ENCODE results near the gene SUGCT.
"Not testable (repeated sequence)": the region's sequence is repeated elsewhere in the genome, so short reads cannot be mapped to it uniquely, and the experiment has no call there.

Gene SUGCT

DNA sequence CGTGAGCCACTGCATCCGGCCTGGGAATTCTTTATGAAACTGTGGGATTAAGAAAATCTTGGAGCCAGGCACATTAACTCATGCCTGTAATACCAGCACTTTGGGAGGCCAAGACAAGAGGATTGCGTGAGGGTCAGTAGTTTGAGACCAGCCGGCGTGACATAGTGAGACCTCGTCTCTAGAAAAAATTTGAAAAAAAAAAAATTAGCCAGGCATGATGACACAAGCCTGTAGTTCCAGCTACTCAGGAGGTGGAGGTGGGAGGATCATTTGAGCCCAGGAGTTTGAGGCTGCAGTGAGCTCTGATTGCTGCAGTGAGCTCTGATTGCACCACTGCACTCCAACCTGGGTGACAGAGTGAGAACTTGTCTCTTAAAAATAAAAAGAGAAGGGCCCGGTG, 69.8 kb downstream of the SUGCT start:
- no peak for DNase-seq

DNA sequence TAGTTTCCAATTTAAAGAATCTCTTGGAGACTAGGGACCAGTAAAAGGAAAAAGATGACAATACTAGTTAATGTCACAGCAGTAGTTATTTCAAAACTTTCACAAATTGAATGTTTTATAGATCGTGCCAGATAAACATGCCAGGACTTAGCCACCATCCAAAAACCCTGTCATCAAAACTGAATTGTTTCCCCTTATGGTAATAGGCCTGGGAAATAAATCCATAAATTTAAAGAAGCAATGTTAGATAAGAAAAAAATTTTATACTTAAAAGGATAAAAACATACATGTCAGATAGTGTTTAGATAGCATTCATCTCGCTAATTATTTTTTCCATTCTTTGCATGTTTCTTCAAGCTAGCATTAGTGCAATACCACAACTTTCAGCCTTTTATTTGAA, 71.2 kb downstream of the SUGCT start:
- DNase-seq = no peak

GRCh38 chr7:40211276-40212003, 76.6 kb downstream of the SUGCT start:
- DNase-seq = no peak

DNA sequence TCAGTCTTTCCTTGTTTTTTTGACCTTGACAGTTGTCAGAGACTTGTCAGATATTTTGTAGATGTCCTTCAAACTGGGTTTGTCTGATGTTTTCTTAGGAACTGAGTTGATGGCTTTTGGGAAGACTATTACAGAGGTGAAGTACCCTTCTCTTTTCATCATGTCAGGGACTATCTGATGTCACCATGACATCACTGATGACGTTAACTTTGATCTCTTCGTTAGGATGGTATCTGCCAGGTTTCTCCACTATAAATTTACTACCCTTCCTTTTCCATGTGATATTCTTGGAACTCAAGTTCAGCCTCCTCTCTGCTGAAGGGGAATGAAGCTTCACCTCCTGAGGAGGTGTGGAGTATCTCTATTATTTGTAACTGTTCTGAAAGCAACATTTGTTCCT, 78.5 kb downstream of the SUGCT start:
- DNase-seq = no peak

GRCh38 chr7:40213856-40214255, 79.1 kb downstream of the SUGCT start:
- DNase-seq = no peak

DNA sequence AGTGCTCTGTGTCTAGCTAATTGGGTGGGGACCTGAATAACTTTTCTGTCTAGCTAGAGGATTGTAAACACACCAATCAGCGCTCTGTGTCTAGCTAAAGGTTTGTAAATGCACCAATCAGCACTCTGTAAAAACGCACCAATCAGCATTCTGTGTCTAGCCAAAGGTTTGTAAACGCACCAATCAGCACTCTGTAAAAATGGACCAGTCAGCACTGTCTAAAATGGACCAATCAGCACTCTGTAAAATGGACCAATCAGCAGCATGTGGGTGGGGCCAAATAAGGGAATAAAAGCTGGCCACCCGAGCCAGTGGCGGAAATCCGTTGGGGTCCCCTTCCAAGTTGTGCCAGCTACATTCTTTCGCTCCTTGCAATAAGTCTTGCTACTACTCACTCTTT, 83.8 kb downstream of the SUGCT start:
- DNase-seq = not testable (repeated sequence)

- DNase-seq = no peak
Observed at GRCh38 chr7:40219917-40220316, 85.1 kb downstream of the SUGCT start.

DNA sequence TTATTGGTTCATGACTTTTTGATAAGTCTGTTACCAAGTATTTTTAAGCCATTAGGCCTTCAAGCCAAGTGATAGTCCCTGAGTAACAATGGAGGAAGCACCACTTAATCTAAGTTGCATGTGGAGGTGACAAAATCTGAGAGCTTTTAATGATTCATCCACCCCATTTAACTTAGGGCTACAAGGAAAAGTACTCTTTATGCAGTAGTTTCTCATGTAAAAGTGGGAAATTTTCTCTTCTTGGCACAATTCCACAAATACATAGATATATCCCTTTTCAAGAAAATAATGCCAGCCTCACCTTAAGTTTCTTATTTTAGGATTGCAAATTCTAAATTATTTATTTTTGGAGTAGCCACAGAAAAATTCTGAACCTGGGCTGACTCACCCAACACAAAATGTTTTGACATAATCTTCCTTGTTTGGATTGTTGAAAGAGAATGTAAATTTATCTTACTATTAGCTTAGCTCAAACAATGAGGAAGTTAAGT, 85.7 kb downstream of the SUGCT start:
- no peak for DNase-seq

DNA sequence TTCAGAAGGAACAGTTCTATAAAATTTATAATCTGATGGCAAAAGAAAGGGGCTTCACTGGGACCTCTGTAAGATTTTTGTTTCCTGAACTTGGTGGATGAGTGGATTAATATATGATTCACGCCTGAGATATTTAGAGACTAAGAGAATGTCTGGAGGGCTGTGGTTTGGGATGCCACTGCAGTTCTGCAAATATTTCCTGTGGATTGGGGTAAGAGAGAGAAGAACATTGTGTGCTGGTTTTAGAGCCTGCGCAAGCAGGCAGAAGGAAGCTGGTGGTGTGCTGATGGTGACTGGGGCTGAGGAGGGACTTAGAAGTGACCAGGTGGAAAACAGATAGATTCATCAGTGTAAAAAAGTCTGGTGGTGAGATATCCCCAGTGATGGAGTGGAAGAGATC, 87.0 kb downstream of the SUGCT start:
- peak; percentile 39 to 64 for DNase-seq

DNA sequence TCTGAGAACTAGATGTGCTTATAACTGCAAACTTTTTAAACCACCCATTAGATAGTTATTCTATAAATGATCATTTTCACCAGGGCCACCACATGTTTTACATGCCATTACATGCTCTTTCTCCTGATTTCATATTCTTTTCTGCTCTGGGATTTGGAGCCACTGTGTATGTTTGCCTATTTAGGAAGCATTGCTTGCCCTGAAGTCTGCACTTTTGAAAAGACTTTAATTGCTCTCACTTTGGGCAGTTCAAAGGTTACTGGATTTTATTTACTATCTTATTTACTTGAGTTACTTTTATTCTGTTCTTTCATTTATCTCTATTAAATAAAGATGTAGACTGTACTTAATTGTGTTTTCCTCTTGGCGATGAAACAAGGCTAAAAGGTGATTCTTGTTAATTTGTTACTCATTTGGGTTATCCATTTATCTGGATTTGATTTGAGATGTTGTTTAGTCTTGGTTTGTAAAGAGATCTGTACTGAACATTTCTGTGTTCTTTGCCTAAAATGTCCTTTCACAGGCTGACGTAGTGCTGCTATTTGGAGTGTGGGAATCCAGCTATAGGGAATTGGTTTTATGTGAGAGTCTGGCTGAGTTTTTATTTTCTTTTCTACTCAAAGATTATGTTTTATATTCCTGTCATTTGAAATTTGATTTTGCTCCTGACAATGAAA, 88.8 kb downstream of the SUGCT start:
- DNase-seq = no peak

GRCh38 chr7:40230101-40230500, 95.3 kb downstream of the SUGCT start:
- DNase-seq = no peak

- no peak for DNase-seq
Observed at GRCh38 chr7:40231796-40232195, 97.0 kb downstream of the SUGCT start.

- peak in 1 of 2 experiments; percentile 59 for DNase-seq
Observed at GRCh38 chr7:40232242-40232893, 97.6 kb downstream of the SUGCT start.

- DNase-seq = no peak
Observed at GRCh38 chr7:40234046-40234445, 99.2 kb downstream of the SUGCT start.

- DNase-seq = no peak
Observed at GRCh38 chr7:40234666-40235065, 99.9 kb downstream of the SUGCT start.

DNA sequence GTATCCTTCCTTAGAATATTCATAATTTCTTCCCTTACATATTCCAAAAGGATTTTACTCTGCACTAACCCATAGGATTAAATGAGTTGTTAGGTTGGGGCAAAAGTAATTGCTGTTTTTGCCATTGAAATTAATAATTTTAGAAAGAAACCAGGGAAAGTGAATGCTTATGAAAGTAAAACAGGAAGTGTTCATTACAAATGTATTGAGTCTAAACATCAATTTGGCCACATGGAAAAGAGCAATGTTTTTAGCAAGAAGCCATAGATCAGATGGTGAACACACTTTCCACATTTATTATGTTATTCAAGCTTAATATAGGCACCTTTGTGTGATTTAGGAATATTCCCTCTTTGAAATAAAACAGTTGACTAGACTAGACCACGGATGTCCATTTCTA, 102.9 kb downstream of the SUGCT start:
- DNase-seq = no peak

DNA sequence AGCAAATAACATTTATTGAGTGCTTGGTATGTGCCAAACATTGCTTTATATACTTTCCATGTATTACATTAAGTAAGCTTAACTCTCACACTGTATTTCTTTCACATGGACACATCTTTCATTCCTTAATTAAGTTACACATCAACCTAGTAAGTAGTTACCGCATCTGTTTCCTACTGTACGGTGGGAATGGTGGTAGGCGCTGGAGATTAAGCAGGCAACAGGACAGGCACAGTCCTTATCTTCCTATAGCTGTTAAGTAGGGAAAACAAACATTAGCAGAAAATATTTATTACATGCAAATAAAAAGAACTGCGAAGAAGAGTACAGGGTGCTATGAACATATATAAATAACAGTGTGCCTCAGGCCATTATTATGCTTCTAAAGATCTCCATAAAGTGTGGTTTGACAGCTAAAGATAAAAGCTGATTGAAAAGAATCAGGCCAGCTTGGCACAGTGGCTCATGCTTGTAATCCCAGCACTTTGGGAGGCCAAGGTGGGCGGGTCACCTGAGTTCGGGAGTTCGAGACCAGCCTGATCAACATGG, 105.0 kb downstream of the SUGCT start:
- no peak for DNase-seq

DNA sequence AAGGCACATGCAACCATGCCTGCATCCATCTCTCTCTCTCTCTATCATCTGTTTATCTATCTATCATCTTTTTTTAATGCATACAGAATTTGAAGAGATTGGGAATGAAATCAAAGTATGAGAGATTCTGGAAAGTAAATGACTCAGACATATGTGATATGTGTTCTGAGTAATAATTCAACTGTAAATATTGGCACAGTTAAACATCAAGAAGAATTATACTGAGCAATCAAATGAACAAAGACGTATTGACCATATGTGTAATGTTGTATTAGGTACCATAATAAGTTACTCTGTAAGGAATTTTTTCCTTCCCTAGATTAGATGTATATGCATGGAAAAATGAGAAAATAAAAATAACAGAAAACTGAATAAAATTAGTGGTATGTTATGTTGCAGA, 108.3 kb downstream of the SUGCT start:
- no peak for DNase-seq

DNA sequence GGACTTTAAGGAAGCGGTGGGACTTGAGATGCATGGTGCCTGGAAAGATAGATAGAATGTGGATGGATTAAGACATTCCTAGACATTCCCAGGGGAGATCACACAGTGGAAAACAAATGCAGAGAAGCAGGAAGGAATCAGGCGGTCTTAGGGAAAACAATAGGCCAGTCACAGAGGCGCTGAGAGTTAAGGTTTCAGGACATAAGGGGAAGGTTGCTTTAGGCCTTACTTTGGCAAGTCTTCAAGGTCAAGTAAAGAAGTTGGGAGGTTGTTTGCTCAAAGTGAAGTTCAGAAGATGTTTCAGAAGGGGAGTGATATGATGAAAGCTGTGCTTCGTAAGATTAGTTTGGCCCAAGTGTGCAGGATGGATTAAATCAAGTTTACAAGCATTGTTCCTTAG, 109.4 kb downstream of the SUGCT start:
- no peak for DNase-seq

- DNase-seq = no peak
Observed at GRCh38 chr7:40248681-40249080, 113.9 kb downstream of the SUGCT start.

GRCh38 chr7:40253444-40253843, 118.6 kb downstream of the SUGCT start:
- not testable (repeated sequence) for DNase-seq

DNA sequence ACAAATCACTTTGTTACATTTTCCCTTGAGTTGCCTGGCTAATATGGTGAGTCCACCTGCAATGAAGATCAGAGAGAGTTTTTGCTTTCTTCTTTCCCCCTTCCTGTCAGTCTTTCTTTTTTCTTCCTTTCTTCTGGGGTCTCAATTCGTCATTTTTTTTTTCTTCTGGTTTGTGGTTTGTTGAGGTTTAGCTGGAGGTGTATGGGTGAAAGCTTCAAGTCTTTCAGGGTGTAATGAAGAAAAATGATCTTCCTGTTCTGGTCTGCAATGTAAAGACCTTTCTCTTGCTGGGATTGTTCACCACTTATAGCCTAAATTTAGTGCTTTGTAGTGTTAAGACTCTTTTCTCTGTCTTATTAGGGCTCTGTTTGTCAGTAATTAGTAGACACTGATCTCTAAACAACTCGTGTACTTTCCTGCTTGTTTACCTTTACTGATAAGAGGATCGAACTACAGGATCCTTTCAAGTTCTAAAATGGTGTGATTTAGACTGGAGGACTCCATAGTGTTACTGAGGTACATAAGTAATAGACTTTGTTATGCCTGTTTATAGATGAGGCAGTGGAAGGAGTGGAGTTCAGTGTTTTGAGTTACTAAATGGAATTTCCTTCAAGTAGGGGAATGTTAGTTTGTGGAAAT, 129.1 kb downstream of the SUGCT start:
- DNase-seq = no peak

GRCh38 chr7:40267583-40267982, 132.8 kb downstream of the SUGCT start:
- DNase-seq = no peak
